Natural killer cell (primary cell): ENCODE data around the gene ADCY6. TPM values are rescaled to one million over a fixed set of nuclear protein-coding genes. Genes with fewer than 3 reads are reported as not detected.
A peak's percentile ranks its signal among the peaks of the same experiment; 100 is the strongest.

Experiments used
- ATAC-seq, 3 donors: fragments of 150-1000 bp in 2 of 3; fragments of 200-7000 bp in 1 of 3; cut with Tn5 transposase; 1 replicate in 1 of 3; 2 replicates in 2 of 3; pipeline ENCODE4 v1.10.0; 2021; ENCODE audit warnings: mild to moderate bottlenecking in 2 of 3, moderate library complexity in 2 of 3
- DNase-seq, 2 donors: peaks; one replicate each; pipeline versions ENCODE4 v3.0.0 to v3.0.0-alpha.2; 2013 to 2021; ENCODE audit warnings: mixed read lengths in 1 of 2
- H3K27ac ChIP-seq: one replicate; pipeline ENCODE4 v1.5.1; 2013; ENCODE audit warnings: mild to moderate bottlenecking, low read length
- H3K27me3 ChIP-seq: one replicate; pipeline ENCODE4 v1.6.1; 2013; ENCODE audit warnings: low read length; ENCODE audit not compliant: control insufficient read depth, insufficient read depth
- H3K36me3 ChIP-seq: one replicate; pipeline ENCODE4 v1.6.1; 2013; ENCODE audit warnings: low read length; ENCODE audit not compliant: control insufficient read depth, insufficient read depth
- H3K4me1 ChIP-seq: one replicate; pipeline ENCODE4 v1.6.1; 2013; ENCODE audit warnings: low read length; ENCODE audit not compliant: control insufficient read depth, insufficient read depth
- H3K4me3 ChIP-seq: one replicate; pipeline ENCODE4 v1.5.1; 2013; ENCODE audit warnings: low read length
- H3K9me3 ChIP-seq: one replicate; pipeline ENCODE4 v1.6.1; 2013; ENCODE audit warnings: low read length; ENCODE audit not compliant: control insufficient read depth, insufficient read depth
- H3K27ac Mint-ChIP-seq, 2 donors: one replicate each; pipeline ENCODE4 v1.8.0; 2022; ENCODE audit warnings: mild to moderate bottlenecking in 2 of 2, mixed read lengths in 2 of 2, moderate library complexity in 1 of 2
- H3K27me3 Mint-ChIP-seq, 2 donors: one replicate each; pipeline ENCODE4 v1.8.0; 2022; ENCODE audit warnings: low read depth in 2 of 2, mixed read lengths in 2 of 2
- H3K36me3 Mint-ChIP-seq: one replicate; pipeline ENCODE4 v1.8.0; 2022; ENCODE audit warnings: mixed read lengths
- H3K4me1 Mint-ChIP-seq, 2 donors: one replicate each; pipeline ENCODE4 v1.8.0; 2022; ENCODE audit warnings: mixed read lengths in 2 of 2
- H3K4me3 Mint-ChIP-seq: one replicate; pipeline ENCODE4 v1.8.0; 2022; ENCODE audit warnings: mild to moderate bottlenecking, moderate library complexity, mixed read lengths
- H3K9me3 Mint-ChIP-seq, 2 donors: one replicate each; pipeline ENCODE4 v1.8.0; 2022; ENCODE audit warnings: mixed read lengths in 2 of 2
- CTCF ChIP-seq: fragments of 200-600 bp; IDR thresholded peaks from one replicate; pipeline ENCODE4 v1.8.0; 2022; ENCODE audit warnings: antibody characterized with exemption
- WGBS: methylation state at CpG from one replicate; pipeline ENCODE4 v1.1.7; 2013; ENCODE audit warnings: missing lambda C conversion rate; ENCODE audit not compliant: insufficient coverage; 5-methylcytosine and 5-hydroxymethylcytosine counted together
- intact Hi-C: fragments of 100-400 bp; cut with micrococcal nuclease; formaldehyde crosslinking; loops from one replicate; pipeline ENCODE4 v1.14.2; 2022
- total RNA-seq, 4 donors: library from RNA; stranded (reverse); fragments of 120-200 nt in 1 of 4; gene quantifications; one replicate each; pipeline versions ENCODE4 v1.2.3 to v1.2.4, GENCODE V29; 2013 to 2022

The ADCY6 gene
- total RNA-seq, 3 donors from 2014 or later (not counting 1 experiment from before 2014, with no cell fraction given) = 0.20 to 1.1 (median 0.31) TPM

- Mint-ChIP-seq H3K36me3 (no peaks in the 10 kb centered on the region), H3K27ac (peak within 1 kb of the TSS in 1 of 2 donors; percentile 82), H3K27me3 (peaks cover 8 to 22% of the 10 kb centered on the region in 2 donors), H3K4me3 (peak within 1 kb of the TSS; percentile 88), H3K4me1 (peaks cover 12 to 52% of the 10 kb centered on the region in 2 donors), H3K9me3 (no peaks in the 10 kb centered on the region)
- intact Hi-C loops = no loop called here
- TF ChIP-seq CTCF = no peak
- Histone ChIP-seq H3K4me3 (peak within 1 kb of the TSS; percentile 51), H3K4me1 (peaks cover 35% of the 10 kb centered on the region), H3K27me3 (peaks cover 11% of the 10 kb centered on the region), H3K9me3 (no peaks in the 10 kb centered on the region), H3K36me3 (no peaks in the 10 kb centered on the region), H3K27ac (no peak within 1 kb of the TSS)
- DNase-seq = peak; percentile 59 to 85
- under 1% methylated on average over 79 of the region's 79 CpGs for WGBS
- peak; percentile 58 to 66 (median 61) for ATAC-seq
Measured at GRCh38 chr12:48817873-48818830, 29.3 kb upstream of the ADCY6 start, which contains the start of gene CACNB3. TSS of gene CACNB3 (plus strand) at chr12:48818496. CDS start at chr12:48818930, 434 bp downstream.

- no peaks in the 10 kb centered on the region for H3K9me3 ChIP-seq
- Mint-ChIP-seq H3K4me1 (peaks cover 12 to 52% of the 10 kb centered on the region in 2 donors), H3K9me3 (no peaks in the 10 kb centered on the region), H3K36me3 (no peaks in the 10 kb centered on the region), H3K27me3 (peaks cover 8 to 16% of the 10 kb centered on the region in 2 donors), H3K27ac (peak overlapping the region in 1 of 2 donors; percentile 0), H3K4me3 (peak overlapping the region; percentile 93)
- no peak for DNase-seq
- ATAC-seq = no peak
- H3K4me3 ChIP-seq = no peak overlapping the region
- H3K27me3 ChIP-seq = peaks cover 11% of the 10 kb centered on the region
- intact Hi-C loops = no loop called here
- H3K36me3 ChIP-seq = no peaks in the 10 kb centered on the region
- no peak for TF ChIP-seq CTCF
- no peak overlapping the region for H3K27ac ChIP-seq
- WGBS = 93% methylated on average over 3 of the region's 3 CpGs
- H3K4me1 ChIP-seq = peaks cover 35% of the 10 kb centered on the region
Measured at GRCh38 chr12:48816143-48816854, 27.4 kb upstream of the ADCY6 start.

- Mint-ChIP-seq H3K4me1 (peaks cover 12 to 52% of the 10 kb centered on the region in 2 donors), H3K36me3 (no peaks in the 10 kb centered on the region), H3K4me3 (peak overlapping the region; percentile 93), H3K9me3 (no peaks in the 10 kb centered on the region), H3K27ac (peak overlapping the region in 1 of 2 donors; percentile 73), H3K27me3 (peaks cover 8 to 16% of the 10 kb centered on the region in 2 donors)
- H3K27me3 ChIP-seq = peaks cover 11% of the 10 kb centered on the region
- TF ChIP-seq CTCF = no peak
- H3K27ac ChIP-seq = no peak overlapping the region
- peak overlapping the region; percentile 60 for H3K4me3 ChIP-seq
- H3K9me3 ChIP-seq = no peaks in the 10 kb centered on the region
- DNase-seq = peak in 1 of 2 donors; percentile 56
- H3K4me1 ChIP-seq = peaks cover 35% of the 10 kb centered on the region
- WGBS = 2% methylated on average over 54 of the region's 54 CpGs
- intact Hi-C loops = no loop called here
- peak; percentile 31 to 53 (median 37) for ATAC-seq
- H3K36me3 ChIP-seq = no peaks in the 10 kb centered on the region
Measured at GRCh38 chr12:48815126-48816110, 26.5 kb upstream of the ADCY6 start.
